Stimulated activated naive CD4-positive, alpha-beta T cell (primary cell): ENCODE measurements around the gene PLA2R1.
A peak's percentile ranks its signal among the peaks of the same experiment; 100 is the strongest.
"Not testable (repeated sequence)": the region's sequence is repeated elsewhere in the genome, so short reads cannot be mapped to it uniquely, and the experiment has no call there.

Experiments
- DNase-seq, 6 experiments: peaks; one replicate each; lab custom pipeline; 2025; lab: John Stamatoyannopoulos, UW

PLA2R1 gene

GRCh38 chr2:159982842-159983785 lies 79.3 kb downstream of the PLA2R1 start:
- DNase-seq = no peak

DNA sequence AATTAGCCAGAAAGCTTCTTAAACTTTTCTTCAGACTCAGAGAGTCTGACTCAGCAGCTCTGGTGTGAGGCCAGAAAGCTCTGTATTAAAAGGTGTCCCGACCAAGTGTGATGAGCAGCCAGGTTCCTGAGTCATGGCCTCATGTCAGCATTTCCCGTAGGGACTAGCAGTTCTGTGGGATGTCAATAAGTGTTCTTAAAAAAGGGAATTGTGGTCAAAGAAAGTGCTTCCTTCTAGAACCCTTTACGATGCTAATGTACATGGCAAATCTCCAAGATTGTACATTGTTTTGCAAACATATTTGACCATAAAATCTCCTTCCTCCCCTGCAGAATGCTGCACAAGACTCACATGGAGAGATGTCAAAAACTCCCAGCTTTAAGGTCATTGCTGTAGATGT lies 80.1 kb downstream of the PLA2R1 start:
- DNase-seq = no peak

GRCh38 chr2:159976527-159977160 lies 85.8 kb downstream of the PLA2R1 start:
- DNase-seq = no peak

GRCh38 chr2:159973325-159973724 lies 89.1 kb downstream of the PLA2R1 start:
- DNase-seq = no peak

DNA sequence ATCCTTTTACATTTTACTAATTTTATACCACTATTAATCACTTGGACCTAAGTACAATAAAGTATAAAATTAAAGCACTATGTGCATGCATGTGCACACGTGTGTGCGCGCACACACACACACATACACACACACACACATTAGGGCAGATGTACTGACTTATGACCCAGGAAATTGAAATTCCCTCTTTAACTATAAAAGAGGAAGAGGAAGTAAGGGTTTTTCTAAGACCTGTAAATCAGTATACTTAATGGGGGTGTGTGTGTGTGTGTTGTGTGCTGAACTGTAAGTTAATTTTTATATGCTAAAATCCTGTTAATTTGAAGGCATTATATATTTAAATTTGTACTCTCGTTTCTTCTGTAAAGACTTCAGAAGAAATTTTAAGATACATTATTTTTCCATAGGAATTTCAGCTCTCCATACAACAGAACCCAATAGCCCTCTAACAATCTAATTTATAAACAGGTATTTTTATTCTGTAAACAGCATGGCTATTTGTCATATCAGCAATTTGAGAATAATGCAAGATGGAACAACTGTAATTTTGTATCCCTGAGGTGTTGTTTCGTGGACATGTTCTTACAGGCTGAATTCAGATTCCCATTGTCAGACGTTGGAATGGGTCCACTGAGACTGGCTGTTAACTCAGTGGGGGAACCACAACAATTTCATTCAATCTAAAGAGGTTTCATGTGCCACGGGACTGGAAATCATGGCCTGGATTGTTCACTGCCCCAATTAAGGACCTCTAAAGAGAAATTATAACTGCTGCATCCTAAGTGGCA lies 90.9 kb downstream of the PLA2R1 start:
- DNase-seq = no peak

- not testable (repeated sequence) for DNase-seq
Observed at GRCh38 chr2:159970548-159970947, 91.9 kb downstream of the PLA2R1 start.

DNA sequence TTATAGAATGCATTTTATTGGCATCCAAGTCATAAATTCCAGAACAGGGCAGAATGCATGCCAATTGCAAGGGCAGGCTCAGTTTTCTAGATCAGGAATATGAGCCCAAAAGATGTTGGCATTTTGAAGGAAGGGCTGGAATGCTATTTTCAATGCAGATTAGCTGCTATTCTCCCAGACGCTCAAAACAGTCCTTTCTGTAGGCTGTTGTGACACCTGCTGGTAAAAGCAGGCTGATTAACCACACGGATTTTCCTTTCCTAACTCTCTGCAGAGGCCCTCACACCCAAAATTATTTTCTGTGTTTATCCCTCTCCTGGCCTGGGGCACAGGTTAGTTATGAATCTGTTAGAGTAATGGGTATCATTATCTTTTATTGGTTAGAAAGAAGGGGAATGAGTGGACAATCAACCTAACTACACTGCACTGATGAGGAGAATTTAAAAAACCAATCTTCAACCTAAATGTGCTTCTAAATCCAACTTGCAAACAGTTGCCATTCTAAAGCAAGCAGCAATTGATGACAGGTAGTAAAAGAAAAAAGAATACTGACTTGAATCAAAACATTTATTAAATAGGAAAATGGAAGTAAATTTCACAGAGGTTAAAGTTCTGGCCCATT lies 94.0 kb downstream of the PLA2R1 start:
- peak in 2 of 6 experiments; percentile 1 to 18 for DNase-seq

GRCh38 chr2:159963700-159964099 lies 98.7 kb downstream of the PLA2R1 start:
- DNase-seq = no peak

- DNase-seq = not testable (repeated sequence)
Observed at GRCh38 chr2:159962513-159962912, 99.9 kb downstream of the PLA2R1 start.

- DNase-seq = no peak
Observed at GRCh38 chr2:159961451-159961850, 101.0 kb downstream of the PLA2R1 start.

DNA sequence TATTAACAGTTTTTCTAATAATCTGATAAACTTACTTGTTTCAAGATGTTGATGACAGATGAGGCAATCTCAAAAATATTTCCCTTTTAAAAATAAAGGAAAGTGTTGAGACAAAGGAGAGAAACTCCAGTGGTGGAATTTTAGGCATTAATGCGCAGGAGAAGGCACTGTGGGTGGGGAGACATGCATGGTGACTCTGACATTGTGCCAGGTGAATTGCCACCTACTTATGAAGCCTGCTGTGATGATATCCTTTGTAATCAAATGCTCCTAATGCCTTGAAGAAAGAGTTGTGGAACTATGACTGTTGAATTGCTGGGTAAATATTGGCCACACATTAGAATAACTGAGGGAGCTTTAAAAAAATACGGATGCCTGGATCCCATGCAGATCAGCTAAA lies 101.4 kb downstream of the PLA2R1 start:
- DNase-seq = no peak

DNA sequence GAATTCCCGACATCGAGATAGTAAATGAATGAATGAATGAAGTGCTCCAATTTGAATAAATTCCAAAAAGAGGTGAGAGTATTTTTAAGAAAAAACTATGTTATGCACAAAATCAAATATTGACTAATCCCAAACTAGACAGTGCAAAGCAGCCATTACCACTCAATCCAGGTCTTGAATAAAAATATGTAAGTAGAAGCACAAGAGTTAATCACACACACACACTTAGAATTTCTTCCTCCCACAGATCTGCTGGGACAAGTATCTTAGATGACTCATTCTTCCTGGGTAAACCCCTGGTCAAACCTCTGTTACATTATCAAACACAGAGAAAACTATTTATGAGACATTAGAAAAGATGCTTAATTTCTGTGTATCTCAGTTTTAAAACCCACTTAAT lies 102.0 kb downstream of the PLA2R1 start:
- DNase-seq = no peak

GRCh38 chr2:159959136-159959535 lies 103.3 kb downstream of the PLA2R1 start:
- DNase-seq = no peak

DNA sequence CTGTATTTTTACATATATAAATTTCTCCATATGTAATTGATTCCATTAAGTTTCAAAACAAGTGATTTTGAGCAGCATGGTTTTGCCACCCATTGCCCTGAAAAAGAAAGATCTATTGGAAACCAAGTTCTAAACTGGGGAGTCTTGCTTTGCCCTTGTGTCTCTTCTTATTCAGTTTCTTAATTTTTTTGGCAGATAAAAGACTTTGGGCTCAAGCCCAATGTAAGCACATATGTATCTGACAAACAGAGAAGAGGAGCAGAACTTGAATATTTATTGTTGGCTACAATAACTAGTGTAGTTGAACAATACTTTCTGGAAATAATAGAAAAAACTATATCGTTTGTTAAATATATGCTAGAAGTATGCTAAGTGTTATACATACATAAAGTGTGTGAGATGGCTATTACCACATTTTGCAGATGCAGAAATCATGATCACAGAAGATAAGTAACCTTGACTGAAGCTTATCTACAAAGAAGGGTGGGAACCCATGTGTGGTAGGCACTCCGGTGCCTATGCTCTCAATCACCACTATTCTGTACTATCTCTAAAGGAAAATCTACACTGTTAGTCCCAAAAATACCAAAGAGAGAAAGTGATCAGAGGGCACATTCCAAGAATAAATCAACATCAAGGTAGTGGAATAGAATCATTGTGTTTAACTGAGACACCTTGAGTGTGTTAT lies 109.1 kb downstream of the PLA2R1 start:
- no peak for DNase-seq

DNA sequence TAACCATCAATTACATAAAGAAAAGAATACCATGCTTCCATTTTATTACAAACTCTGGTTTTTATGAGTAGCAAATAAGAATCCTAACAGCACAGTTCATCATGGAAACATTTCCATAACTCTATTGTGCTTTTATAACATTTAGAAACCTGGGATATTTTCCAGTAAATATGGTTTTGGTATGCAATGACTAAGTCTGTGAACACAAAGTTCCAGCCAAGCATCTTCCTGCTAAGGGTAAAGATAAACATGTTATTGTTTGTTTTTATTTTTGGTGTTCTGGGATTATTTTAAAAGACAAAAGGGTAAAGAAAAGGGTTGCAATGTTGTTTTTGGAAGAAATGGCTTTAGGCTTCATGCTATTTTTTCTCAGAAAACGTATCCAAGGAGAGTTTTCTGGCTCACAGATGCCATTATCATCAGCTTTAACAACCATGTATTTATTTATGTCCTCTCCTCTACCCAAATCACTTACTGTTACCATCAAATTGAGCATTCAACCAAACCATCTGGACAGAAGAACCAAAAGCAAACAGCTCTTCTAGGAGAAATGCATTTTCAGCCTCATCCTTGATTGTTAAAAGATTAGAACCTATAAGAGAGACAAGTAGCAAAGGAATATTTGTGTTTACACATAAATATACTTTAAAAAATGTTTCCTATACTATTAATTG lies 116.0 kb downstream of the PLA2R1 start:
- DNase-seq = no peak

GRCh38 chr2:159944874-159945273 lies 117.5 kb downstream of the PLA2R1 start:
- DNase-seq = no peak

GRCh38 chr2:159942146-159942545 lies 120.3 kb downstream of the PLA2R1 start:
- no peak for DNase-seq

DNA sequence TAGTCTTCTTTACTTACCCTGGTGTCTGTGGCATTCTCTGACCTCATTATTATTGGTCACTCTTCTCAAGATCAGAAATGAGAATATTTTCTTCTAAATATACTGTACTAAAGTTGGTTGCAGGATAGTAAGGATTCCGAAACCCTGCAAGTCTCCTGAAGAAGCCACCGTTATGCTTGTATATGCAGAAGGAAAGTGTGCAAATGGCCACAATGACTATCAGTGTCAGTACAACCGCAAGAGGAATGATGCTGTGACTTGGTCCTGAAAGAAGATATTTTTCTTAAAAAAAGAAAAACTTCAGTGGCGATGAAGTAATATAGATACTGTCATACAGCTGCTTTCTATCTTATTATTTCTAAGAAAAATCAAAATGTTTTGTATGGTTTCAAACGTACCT lies 120.7 kb downstream of the PLA2R1 start:
- DNase-seq = no peak

GRCh38 chr2:159939946-159940345 lies 122.5 kb downstream of the PLA2R1 start:
- DNase-seq = no peak

- no peak for DNase-seq
Observed at GRCh38 chr2:159938395-159938794, 124.0 kb downstream of the PLA2R1 start.

GRCh38 chr2:159936471-159936870 lies 125.9 kb downstream of the PLA2R1 start:
- DNase-seq = no peak
